Uterus (tissue), 4 donors: ENCODE measurements around the gene ZNF777. TPM values are rescaled to one million over a fixed set of nuclear protein-coding genes. Genes with fewer than 3 reads are reported as not detected.

ENCODE experiments used
- DNase-seq, 2 donors: peaks; one replicate each; pipeline ENCODE4 v3.0.0-alpha.2; 2019 to 2020
- H3K27ac ChIP-seq, 2 donors: fragments of 200-600 bp; sonication (generic); 1 replicate in 1 of 2; 2 replicates in 1 of 2; pipeline ENCODE4 v1.5.1; 2016 to 2018
- H3K27me3 ChIP-seq, 2 donors: fragments of 200-600 bp; sonication (generic); one replicate each; pipeline ENCODE4 v1.5.1; 2018 to 2019; ENCODE audit warnings: control low read depth in 1 of 2
- H3K36me3 ChIP-seq, 2 donors: fragments of 200-600 bp; sonication (generic); one replicate each; pipeline ENCODE4 v1.5.1; 2019; ENCODE audit warnings: control low read depth in 1 of 2
- H3K4me1 ChIP-seq, 2 donors: fragments of 200-600 bp; sonication (generic); one replicate each; pipeline ENCODE4 v1.5.1; 2018 to 2019; ENCODE audit warnings: control low read depth in 1 of 2
- H3K4me3 ChIP-seq, 2 donors: fragments of 200-600 bp; sonication (generic); 1 replicate in 1 of 2; 2 replicates in 1 of 2; pipeline ENCODE4 v1.5.1; 2018 to 2019; ENCODE audit warnings: mild to moderate bottlenecking in 1 of 2
- H3K9me3 ChIP-seq, 2 donors: fragments of 200-600 bp; sonication (generic); one replicate each; pipeline ENCODE4 v1.5.1; 2019; ENCODE audit warnings: control low read depth in 1 of 2
- CTCF ChIP-seq, 4 experiments: fragments of 200-600 bp in 2 of 4; fragments of 450-650 bp in 2 of 4; sonication (generic) in 2 of 4; IDR thresholded peaks; one replicate each; pipeline ENCODE4 v1.5.1; 2016 to 2019; ENCODE audit warnings: antibody characterized with exemption in 4 of 4, mild to moderate bottlenecking in 2 of 4, moderate library complexity in 1 of 4
- POLR2A ChIP-seq, 2 donors: fragments of 450-650 bp; IDR thresholded peaks; one replicate each; pipeline ENCODE4 v1.6.1; 2016; ENCODE audit warnings: antibody characterized with exemption in 2 of 2, mild to moderate bottlenecking in 1 of 2, moderate library complexity in 1 of 2
- intact Hi-C: fragments of 100-400 bp; cut with DNase I; formaldehyde crosslinking; loops from one replicate; pipeline ENCODE4 v1.15.1; 2023; ENCODE audit warnings: low total_unique reads
- total RNA-seq, 4 donors: library from RNA; depleted of rRNA in 3 of 4; stranded (reverse); fragments of >200 nt in 3 of 4; gene quantifications; one replicate each; pipeline versions ENCODE4 v1.1.0 to v1.2.4, GENCODE V29; 2014 to 2023
- donor health status: DM: yes; HTN: yes; CAD: no.

ZNF777 gene
- total RNA-seq, 4 donors from 2014 or later: 4.4 to 15.9 (median 5.8) TPM

- H3K27me3 ChIP-seq: no peaks in the 10 kb centered on the region
- no peaks in the 10 kb centered on the region for H3K9me3 ChIP-seq
- no peak for DNase-seq
- TF ChIP-seq POLR2A (IDR thresholded peaks at IDR 0.05) (no peak), CTCF (IDR thresholded peaks at IDR 0.05) (no peak)
- H3K27ac ChIP-seq: no peak overlapping the region
- intact Hi-C loops: no loop called here
- no peaks in the 10 kb centered on the region for H3K36me3 ChIP-seq
- H3K4me1 ChIP-seq: no peaks in the 10 kb centered on the region
- H3K4me3 ChIP-seq: no peak overlapping the region
Measured at GRCh38 chr7:149463500-149464161, 2.8 kb upstream of the ZNF777 start.

- Histone ChIP-seq H3K36me3 (no peaks in the 10 kb centered on the region), H3K9me3 (no peaks in the 10 kb centered on the region), H3K4me3 (no peak overlapping the region), H3K27ac (no peak overlapping the region), H3K4me1 (no peaks in the 10 kb centered on the region), H3K27me3 (no peaks in the 10 kb centered on the region)
- intact Hi-C loops: no loop called here
- TF ChIP-seq POLR2A (IDR thresholded peaks at IDR 0.05): no peak
- no peak for TF ChIP-seq CTCF (IDR thresholded peaks at IDR 0.05)
- no peak for DNase-seq
Measured at GRCh38 chr7:149462101-149462520, 1.2 kb upstream of the ZNF777 start.

- no peaks in the 10 kb centered on the region for H3K9me3 ChIP-seq
- H3K27me3 ChIP-seq: no peaks in the 10 kb centered on the region
- intact Hi-C loops: no loop called here
- no peak for DNase-seq
- H3K4me3 ChIP-seq: peak overlapping the region; percentile 35 to 68
- H3K4me1 ChIP-seq: no peaks in the 10 kb centered on the region
- no peaks in the 10 kb centered on the region for H3K36me3 ChIP-seq
- no peak for TF ChIP-seq POLR2A (IDR thresholded peaks at IDR 0.05)
- TF ChIP-seq CTCF (IDR thresholded peaks at IDR 0.05): no peak
- peak overlapping the region; percentile 43 to 77 for H3K27ac ChIP-seq
Measured at GRCh38 chr7:149459540-149460452, 1.1 kb downstream of the ZNF777 start.

GRCh38 chr7:149459201-149459539 lies 1.7 kb downstream of the ZNF777 start:
- TF ChIP-seq POLR2A (IDR thresholded peaks at IDR 0.05): no peak
- TF ChIP-seq CTCF (IDR thresholded peaks at IDR 0.05): no peak

GRCh38 chr7:149458235-149458634 lies 2.6 kb downstream of the ZNF777 start:
- Histone ChIP-seq H3K9me3 (no peaks in the 10 kb centered on the region), H3K4me1 (no peaks in the 10 kb centered on the region), H3K27ac (no peak overlapping the region), H3K36me3 (no peaks in the 10 kb centered on the region), H3K4me3 (no peak overlapping the region), H3K27me3 (no peaks in the 10 kb centered on the region)
- TF ChIP-seq CTCF (IDR thresholded peaks at IDR 0.05) (no peak), POLR2A (IDR thresholded peaks at IDR 0.05) (no peak)
- intact Hi-C loops: no loop called here
- DNase-seq: no peak

More at GRCh38 chr7:149459201-149459539, 1.7 kb downstream of the ZNF777 start:
- no peaks in the 10 kb centered on the region for H3K27me3 ChIP-seq
- H3K36me3 ChIP-seq: no peaks in the 10 kb centered on the region
- no peak for DNase-seq
- peak overlapping the region; percentile 23 to 58 for H3K4me3 ChIP-seq
- no peaks in the 10 kb centered on the region for H3K9me3 ChIP-seq
- no peaks in the 10 kb centered on the region for H3K4me1 ChIP-seq
- intact Hi-C loops: no loop called here
- H3K27ac ChIP-seq: peak overlapping the region in 1 of 2 donors; percentile 43
